Mesenteric fat pad (tissue), 1 donor: ENCODE measurements around the gene KLHL17. TPM values are rescaled to one million over a fixed set of nuclear protein-coding genes. Genes with fewer than 3 reads are reported as not detected.
"Not testable (repeated sequence)": the region's sequence is repeated elsewhere in the genome, so short reads cannot be mapped to it uniquely, and the experiment has no call there.

Source experiments
- DNase-seq: peaks from one replicate; pipeline ENCODE4 v3.0.0-alpha.2; 2020; ENCODE audit warnings: low spot score
- total RNA-seq: library from RNA; stranded (reverse); fragmentation: NEBNext Ultra II Directional; extraction: Animal tissue kit (Norgen Biotek cat#: 25700); gene quantifications from one replicate; pipeline ENCODE4 v1.2.1, GENCODE V29; 2021
- donor health status: DM: yes; HTN: yes; CAD: no.

Gene KLHL17
- total RNA-seq, 1 donor from 2014 or later, result 8.8 TPM

DNA sequence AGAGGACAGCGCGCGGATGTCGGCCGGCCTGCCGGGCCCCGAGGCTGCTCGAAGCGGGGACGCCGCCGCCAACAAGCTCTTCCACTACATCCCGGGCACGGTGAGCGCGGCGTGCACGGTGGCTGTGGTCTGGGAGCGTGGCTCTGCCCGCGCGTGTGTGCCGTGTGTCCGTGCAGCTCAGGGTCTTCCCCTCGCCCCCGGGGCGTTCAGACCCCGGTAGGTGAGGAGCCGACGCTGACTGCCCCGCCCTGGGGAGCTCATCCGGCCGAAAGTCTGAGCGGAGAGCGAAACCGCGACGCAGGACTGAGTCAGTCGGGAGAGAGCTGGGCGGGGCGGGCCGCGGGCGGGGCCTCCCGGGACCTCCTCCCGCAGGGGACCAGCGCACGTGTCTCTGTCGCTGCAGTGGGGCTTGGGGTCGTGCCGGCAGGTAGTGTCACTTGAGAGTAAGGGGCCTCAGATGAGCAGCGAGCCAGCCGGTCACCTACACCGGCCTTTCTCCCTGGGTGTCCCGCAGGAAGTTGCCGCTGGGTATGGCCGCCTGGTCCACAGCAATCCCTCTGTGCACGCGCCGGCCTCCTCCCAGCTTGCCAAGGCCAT is 6.4 kb downstream of the KLHL17 start:
- peak; percentile 95 for DNase-seq

DNA sequence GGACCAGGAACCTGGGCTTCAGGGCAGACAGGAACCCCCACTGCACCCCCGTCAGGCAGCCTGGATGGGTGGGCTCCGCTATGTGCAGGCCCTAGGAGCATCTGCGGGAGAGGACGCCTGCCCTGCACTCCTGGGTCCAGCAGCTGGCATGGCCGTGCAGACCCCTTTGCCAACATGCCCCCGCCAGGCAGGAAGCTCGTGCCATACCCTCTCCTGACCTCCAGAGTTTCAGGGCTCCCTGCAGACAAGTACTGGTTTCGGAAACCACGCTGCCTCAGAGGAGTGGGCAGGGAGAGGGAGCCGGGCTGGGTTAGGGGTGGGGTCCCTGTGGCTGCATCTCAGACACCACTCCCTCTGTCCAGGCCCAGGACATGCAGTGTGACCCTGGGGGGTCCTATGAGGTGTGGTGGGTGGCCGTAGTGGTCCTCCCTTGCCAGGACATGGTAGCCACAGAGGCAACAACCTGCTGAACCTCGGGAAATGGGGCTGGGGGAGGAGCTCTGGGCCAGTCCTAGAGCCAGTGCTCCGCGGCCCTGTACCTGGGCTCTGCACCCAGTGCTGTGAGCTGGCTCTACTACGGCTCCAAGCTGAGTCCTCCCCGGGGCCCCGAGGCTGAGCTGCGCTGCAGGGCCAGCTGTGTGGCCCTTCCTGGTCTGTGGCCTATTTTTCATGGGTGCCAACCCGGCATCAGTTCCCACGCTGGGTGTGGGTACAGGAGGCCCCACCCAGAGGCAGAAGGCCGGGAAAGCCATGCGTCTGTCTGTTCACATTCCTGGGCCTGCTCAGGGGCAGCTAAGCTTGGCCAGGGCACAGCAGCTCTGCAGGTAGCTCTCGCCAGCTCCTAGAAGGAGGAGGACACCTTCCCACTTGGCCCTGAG is 7.3 kb downstream of the KLHL17 start:
- no peak for DNase-seq

DNA sequence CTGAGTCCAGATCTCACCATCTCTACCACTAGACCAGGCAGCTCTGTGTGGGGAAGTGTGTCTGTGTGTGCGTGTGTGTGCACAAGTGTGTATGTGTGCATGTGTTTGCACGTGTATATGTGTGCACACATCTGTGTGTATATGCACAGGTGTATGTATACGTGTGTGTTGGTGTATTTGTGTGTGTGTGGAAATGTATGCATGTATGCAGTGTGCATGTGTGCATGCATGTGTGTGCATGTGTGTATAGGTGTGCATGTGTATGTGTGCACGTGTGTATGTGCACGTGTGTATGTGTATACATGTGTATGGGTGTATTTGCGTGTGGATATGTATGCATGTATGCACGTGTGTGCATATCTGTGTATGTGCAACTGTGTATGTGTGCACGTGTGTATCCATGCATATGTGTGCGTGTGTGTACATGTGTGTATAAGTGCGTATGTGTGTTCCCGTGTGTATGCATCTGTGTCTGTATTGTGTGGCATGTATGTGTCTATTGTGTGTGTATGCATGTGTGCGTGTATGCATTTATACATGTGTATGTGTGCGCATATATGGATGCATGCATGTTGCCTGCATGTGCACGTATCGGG is 9.0 kb downstream of the KLHL17 start:
- DNase-seq, result no peak

DNA sequence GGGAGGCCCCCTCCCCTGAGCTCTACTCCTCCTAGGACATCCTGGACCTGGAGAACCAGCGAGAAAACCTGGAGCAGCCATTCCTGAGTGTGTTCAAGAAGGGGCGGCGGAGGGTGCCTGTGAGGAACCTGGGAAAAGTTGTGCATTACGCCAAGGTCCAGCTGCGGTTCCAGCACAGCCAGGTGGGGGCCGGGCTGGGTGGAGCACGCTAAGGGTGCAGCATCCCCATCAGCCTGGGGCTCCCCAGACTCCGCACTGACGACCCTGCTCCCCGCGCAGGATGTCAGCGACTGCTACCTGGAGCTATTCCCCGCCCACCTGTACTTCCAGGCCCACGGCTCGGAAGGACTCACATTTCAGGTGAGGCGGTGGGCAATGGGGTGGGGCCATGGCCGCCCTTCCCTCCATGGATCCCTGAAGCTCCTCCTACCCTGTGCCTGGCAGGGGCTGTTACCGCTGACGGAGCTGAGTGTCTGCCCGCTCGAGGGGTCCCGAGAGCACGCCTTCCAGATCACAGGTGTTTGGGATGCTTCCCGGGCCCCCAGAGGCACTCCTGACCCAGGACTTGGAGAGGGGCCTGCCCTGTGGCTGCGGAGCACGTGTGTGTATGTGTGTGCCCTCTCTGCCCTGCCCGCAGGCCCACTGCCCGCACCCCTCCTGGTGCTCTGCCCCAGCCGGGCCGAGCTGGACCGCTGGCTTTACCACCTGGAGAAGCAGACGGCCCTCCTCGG is 10.0 kb downstream of the KLHL17 start:
- DNase-seq, result no peak

DNA sequence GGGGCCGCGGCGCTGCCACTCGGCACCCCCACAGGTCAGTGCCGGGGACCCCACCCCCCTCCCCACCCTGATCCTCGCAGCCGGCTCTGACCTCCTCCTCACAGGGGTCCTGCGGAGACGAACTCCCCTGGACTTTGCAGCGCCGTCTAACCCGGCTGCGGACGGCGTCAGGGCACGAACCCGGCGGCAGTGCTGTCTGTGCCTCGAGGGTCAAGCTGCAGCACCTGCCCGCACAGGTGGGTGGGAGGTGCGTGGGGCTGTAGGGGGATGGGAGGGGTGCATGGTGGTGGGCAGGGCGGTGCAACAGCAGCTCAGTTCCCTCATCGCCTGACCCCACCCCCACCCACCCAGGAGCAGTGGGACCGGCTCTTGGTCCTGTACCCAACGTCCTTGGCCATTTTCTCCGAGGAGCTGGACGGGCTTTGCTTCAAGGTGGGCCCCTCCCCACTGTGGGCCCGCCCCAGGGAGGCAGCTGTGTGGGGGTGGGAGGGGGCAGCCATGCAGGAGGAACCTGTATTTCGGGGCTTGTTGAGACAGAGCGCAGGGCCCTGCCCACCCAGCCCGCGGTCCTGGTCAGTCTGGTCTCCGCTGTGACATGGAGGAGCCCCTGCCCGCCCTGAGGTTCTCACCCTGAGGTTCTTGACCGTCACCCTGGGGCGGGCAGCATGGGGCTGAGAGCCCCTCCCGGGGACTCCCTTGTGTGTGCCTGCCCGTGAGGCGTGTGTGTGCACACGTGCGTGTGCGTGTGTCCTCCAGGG is 10.8 kb downstream of the KLHL17 start:
- no peak for DNase-seq

DNA sequence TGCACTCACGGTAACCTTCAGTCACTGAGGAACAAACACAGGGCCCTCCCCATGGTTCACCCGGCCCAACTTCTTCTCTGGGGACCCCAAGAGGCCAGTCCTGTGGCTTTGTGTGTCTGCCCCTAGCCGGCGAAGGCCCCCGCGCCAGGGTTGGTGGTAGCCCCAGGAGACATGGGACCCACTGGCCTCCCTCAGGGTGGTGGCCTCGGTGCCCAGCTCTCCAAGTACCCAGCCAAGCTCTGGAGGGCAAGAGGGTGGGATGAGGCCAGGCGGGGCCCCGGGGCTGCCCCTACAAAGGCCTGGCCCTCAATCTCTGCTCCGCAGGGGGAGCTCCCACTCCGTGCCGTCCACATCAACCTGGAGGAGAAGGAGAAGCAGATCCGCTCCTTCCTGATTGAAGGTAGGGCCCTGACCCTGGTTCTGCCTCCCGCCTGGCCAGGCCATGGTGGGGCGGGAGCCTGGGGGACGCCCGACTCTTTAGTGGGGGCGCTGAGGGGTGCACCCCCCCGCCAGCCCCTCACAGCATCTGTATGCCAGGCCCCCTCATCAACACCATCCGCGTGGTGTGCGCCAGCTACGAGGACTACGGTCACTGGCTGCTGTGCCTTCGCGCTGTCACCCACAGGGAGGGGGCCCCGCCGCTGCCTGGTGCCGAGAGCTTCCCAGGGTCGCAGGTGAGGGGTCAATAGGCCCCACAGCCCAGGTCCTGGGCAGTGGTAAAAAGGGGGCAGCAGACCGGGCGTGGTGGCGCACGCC is 11.5 kb downstream of the KLHL17 start:
- DNase-seq, result no peak

DNA sequence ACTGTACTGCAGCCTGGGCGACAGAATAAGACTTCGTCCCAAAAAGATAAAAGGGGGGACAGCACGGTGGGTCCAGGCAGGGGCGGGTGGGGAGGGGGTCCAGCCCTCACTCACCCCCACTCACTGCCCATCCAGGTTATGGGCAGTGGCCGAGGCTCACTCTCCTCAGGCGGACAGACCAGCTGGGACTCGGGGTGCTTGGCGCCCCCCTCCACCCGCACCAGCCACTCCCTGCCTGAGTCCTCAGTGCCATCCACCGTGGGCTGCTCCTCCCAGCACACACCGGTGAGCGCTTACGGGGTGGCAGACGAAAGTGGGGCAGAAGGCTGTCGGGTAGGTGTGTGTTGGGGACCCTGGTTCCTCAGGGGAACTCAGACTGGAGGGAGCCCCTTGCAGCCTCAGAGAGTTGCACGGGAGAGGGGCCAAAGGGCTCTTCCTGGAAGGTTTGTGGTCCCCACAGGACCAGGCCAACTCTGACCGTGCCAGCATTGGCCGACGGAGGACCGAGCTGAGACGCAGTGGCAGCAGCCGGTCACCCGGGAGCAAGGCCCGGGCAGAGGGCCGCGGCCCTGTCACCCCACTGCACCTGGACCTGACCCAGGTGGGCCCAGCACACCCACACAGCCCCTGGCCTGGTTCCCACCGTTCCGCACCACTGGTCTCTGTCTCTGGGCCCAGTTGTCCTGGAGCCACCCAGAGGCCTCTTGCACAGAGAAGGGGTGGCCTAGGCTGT is 12.5 kb downstream of the KLHL17 start:
- no peak for DNase-seq

DNA sequence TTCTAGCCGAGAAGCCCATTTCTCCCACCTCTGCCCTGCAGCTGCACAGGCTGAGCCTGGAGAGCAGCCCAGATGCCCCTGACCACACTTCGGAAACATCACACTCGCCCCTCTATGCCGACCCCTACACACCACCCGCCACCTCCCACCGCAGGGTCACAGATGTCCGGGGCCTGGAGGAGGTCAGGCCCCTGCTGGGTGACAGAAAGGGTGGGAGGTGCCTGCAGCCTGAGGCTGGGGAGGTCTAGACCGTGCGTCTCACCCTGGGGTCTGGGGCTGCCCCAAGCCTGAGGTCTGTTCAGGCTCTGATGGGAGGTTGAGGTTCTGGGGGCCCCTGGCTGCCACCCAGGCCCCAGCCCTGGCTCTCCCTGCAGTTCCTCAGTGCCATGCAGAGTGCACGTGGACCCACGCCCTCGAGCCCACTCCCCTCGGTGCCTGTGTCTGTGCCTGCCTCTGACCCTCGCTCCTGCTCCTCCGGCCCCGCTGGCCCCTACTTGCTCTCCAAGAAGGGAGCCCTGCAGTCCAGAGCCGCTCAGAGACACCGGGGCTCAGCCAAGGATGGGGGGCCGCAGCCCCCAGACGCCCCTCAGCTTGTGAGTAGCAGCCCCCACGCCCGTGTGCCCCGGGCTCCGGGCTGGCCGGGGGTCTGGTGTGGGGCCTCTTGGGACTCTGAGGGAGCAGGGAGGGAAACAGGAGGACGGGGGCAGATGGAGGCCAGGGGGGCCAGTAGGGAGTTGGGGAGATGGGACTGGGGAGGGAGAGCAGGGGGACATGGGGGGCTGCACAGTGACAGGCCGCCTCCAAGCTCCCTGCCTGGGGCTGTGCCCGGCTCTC is 13.3 kb downstream of the KLHL17 start:
- DNase-seq, result no peak

DNA sequence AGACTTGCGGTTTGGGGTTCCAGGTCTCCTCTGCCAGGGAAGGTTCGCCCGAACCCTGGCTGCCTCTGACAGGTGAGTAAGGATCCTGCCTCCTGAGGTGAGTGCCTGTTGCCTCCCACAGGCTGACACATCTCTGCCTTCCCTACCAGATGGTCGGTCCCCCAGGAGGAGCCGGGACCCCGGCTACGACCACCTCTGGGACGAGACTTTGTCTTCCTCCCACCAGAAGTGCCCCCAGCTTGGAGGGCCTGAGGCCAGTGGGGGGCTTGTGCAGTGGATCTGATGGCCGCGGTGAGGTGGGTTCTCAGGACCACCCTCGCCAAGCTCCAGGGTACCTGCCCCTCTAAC is 13.9 kb downstream of the KLHL17 start:
- no peak for DNase-seq

DNA sequence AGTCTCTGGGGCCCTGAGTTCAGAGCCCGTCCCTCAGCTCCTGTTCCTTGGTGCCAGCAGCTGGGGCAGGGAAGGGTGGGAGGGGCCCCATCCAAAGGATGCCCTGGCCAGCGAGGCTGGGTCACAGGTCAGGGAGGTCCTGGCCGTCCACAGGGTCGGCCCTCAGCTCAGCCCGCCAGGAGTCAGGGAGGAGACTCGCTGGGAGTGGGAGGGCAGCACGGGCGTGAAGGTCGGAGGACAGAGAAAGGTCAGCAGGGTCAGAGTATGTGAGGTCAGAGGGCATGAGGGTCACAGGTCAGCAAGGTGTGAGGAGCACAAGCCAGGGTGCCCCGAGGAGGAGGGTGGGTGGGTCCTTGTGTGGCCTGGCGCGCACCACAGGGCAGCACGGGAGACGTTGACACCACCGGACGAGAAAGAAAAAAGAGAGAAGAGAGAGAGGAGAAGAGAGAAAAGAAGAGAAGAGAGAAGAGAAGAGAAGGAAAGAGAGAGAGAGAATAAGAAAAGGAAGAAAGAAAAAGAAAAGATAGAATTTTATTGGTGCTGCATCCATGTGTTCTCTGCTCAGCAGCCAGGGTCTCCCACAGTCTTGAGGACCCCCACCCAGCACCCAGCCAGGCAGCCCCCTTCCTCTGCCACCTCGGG is 14.4 kb downstream of the KLHL17 start:
- no peak for DNase-seq

DNA sequence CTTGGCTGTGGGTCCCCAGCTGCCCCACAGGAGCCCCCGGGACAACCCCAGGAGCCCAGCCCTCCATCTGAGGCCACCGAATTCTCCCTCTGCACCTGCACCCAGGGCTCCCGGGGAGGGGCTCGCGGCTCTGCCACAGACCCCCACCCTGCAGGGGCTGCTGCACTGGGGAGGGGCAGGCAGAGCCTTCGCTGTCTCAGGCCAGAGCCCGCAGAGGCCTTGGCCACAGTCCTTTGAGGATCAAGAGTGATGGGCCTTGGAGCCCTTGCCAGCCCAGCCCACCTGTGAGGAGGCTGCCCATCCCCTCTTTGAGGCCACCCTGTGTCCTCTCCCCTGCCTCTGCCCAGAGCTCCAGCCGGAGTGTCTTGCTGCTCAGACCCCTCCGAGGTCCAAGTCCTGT is 15.0 kb downstream of the KLHL17 start:
- no peak for DNase-seq

DNA sequence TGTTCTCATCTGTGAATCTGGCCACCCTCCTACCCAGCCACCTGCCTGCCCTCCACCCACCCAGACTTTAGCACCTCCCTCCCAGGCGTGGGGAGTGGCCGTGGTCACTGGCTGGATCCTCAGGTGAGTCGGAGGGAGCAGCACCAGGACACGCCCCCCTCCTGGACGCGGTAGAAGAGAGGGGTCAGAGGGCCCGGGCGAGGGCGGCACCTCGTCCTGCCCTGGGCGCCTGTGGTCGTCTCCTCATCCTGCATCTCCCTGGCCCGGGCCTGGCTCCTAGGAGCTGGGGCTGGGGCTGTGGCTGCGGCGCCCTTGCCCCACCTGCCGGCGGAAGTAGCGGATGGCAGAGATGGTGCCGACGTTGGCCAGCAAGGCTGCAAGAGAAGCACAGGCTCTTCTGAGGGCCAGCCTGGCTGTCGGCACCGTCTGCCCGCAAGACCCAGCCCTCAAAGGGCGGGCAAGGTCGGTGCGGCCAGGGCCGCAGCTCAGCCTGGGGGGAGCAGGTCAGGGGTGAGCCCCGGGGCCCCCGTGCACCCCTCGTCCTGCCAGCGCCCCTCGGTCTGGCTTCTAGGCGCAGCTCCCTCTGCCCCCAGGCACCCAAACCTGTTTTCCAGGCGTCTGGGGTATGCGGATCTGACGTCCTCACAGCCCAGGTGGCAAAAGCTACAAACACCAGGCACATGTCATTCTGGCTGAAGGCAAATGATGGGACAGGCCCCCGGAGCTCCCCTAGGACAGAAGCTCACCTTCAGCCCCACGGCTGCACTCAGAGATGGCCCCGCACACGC is 15.7 kb downstream of the KLHL17 start:
- no peak for DNase-seq

DNA sequence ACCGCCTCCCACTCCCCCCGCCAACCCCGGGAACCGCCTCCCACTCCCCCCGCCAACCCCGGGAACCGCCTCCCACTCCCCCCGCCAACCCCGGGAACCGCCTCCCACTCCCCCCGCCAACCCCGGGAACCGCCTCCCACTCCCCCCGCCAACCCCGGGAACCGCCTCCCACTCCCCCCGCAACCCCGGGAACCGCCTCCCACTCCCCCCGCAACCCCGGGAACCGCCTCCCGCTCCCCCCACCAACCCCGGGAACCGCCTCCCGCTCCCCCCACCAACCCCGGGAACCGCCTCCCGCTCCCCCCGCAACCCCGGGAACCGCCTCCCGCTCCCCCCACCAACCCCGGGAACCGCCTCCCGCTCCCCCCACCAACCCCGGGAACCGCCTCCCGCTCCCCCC is 16.4 kb downstream of the KLHL17 start:
- DNase-seq, result not testable (repeated sequence)

DNA sequence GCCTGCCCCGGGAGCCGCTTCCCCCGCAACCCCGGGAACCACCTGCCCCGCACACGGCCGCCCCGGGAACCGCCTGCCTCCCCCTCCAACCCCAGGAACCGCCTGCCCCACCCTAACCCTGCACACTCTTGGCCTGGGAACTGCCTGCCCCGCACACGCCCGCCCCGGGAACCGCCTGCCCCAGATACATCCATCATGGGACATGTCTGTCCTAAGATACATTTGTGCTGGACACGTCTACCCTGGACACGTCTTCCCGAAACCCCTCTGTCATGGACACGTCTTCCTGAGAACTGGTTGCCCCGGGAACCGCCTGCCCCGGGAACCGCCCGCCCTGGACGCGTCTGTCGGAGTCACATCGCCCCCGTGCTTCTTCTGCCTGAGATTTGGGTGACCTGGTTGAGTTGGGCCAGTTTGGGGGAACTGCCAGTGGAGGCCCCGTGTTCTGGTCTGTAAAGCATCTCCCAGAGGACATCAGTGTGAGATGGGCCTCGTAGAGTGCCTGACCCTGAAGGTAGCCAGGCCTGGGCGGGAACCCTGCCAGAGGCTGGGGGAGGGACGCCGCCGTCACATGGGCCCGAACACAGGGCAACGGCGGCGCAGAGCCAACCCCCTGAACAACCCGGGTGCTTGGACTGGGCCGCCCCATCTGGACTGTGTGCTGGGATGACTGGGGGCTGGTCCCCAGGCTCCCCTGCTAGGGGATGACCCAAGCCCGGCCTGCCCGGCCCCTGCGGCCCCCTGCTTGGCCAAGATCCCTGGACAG is 17.9 kb downstream of the KLHL17 start:
- no peak for DNase-seq

DNA sequence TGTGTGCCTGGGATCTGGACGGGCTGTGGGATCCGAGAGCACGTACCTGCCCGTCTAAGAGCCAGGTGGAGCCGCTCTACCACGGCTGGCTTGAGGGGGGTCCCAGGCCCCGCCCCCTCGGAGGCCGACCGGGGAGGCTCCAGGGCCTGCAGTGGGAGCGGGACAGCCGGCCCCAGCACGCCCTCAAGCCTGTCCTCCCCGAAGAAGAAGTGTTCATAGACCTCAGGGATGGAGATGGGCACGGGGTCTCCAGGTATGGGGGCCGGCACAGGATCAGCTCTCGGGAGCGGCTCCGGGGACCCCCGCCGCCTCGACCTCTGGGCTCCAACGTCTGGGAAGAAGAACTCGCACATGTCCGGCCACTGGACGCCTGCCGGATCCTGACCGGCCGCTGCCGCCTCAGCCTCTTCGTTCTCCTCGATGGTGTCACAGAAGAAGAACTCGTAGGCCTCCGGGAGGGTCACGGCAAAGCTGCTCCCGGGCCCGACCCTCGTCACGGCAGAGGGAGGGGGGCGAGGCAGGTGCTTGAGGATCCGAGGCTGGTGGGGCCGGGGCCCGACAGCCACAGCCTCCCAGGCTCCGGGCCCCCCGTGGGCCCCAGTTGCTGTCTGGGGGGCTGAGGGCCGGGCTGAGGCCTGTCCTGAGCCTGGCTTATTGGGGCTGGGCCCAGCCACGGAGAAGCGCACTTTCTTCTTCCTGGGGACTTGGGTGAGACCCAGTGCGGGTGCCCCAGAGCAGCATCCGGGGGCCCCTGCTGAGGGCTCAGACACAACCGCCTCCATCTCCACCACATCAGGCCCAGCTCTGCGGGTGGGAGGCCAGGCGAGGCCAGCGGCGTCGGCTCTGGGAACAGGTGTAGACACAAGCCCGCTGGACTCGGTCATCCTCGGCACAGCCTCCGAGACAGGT is 18.7 kb downstream of the KLHL17 start:
- DNase-seq, result no peak

DNA sequence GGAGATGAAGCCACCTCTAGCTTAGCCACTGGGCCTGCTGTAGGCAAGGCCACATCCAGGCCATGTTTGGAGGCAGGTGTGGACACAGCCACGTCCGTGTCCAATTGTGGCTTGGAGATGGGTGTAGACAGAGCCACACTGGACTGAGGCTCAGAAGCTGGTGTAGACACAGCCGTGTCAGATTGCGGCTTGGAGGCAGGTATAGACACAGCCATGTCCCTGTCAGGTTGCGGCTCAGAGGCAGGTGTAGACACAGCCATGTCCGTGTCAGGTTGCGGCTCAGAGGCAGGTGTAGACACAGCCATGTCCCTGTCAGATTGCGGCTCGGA is 19.3 kb downstream of the KLHL17 start:
- DNase-seq, result no peak
